SK-N-DZ (cell line): ENCODE results near the gene CERS6.

ENCODE experiments used
- DNase-seq: peaks from one replicate; pipeline ENCODE4 v3.0.0-alpha.2; 2015; ENCODE audit warnings: low spot score

The CERS6 gene

DNA sequence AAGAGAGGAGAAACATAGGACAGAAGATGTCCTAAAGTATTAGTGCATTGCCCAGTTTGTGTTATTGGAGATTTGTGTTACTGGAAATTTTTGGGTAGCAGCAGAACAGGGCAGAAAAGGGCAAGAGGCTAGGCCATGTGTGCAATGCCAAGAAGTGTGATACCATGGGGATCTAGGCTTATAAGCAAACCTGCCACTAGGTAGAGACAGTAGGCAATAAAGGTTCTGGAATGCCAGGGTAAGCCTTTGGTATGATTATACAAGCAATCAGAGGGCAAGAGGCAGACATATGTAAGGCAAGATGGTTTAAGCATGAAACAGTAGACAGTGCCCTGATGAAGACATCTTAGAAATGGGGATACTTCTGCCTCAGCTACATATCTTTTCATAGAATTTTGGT is 12.3 kb upstream of the CERS6 start:
- DNase-seq, result no peak

DNA sequence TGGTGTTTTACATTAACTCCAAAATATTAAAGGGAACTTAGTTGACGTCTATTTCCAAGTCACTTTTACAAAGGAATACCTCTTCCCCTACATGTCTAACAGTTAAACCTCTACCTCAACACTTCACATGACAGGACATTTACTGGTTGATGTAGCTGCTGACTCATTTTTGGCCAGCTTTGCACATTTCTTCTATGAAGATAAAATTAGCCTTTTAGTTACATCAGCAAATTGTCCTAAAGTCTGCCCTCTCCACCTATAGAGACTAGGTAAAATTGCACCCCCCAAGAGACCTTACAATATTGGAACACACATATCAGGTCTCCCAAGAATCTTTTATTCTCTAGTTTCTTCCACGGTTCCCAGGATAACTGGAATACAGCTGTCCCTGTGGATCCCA is 10.1 kb upstream of the CERS6 start:
- DNase-seq, result no peak

DNA sequence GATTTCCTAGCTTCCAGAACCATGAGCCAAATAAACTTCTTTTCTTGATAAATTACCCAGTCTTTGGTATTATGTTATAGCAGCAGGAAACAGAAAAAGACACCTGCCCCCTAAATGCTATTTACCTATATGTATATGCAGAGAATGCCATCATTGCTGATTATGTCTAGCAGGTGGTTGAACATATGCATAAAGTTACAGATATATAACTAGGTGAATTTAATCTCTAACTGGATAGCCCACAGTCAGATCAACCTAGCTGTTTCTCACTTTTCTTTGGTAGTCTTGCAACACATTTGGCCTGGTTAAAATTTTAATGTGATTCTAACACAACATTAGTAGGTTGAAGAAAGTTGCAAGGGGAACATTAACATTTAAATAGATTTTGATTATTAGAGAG is 7.1 kb upstream of the CERS6 start:
- DNase-seq, result no peak

- DNase-seq, result no peak
These were observed 6.7 kb upstream of the CERS6 start for GRCh38 chr2:168449419-168449818.

DNA sequence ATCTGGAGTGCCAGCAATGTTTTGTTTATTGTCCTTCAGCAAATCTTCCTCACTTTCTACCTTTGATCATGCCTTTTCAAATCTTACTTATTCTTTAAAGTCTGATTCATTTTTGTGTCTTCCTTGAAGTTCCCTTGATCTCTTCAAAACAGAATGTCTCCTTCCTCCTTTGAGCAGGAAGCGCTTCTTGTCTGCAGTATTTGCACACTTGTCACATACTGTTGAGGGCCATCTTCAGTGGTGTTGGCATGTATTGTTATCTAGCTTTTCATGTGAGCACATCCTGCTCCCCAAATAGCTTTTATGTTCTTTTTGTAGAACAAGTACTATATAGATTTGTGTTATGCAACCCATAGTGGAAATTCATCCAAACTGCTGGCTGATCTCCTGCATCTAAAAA is 5.9 kb upstream of the CERS6 start:
- no peak for DNase-seq

DNA sequence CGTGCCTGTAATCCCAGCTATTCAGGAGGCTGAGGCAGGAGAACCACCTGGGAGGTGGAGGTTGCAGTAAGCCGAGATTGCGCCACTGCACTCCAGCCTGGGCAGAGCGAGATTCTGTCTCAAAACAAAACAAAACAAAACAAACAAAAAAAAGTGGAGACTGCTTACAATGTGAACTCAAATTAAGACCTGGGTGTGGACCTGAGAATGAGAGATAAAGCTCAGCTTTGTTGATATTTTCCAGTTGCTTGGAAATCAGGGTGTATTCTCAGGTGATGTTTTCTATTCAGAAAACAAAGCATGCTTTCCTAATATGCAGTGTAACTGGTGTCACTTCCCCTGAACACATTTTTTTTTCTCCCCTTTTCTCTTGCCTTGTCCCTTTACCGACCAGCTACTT is 5.3 kb upstream of the CERS6 start:
- DNase-seq, result no peak

GRCh38 chr2:168452781-168453180 is 3.3 kb upstream of the CERS6 start:
- DNase-seq, result no peak

DNA sequence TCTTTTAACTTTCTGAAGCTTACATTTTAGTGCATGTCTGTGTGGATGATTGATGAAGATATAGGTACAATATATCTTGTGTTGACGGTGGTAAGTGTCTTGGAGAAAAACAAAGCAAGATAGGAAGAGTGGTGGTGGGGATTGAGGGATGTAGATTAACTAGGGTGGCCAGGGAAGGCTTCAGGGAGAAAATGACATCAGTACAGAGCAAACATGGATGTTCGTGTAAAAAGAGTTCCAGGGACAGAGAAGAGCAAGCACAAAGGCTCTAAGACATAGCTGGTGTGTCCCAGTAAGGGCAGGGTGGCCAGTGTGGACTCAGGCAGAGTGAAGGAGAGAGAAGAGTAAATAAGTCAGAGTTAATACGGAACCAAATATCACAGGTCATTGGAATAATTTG is 2.7 kb upstream of the CERS6 start:
- no peak for DNase-seq

GRCh38 chr2:168454737-168455644 is 1.1 kb upstream of the CERS6 start:
- no peak for DNase-seq

- DNase-seq, result peak; percentile 72
These were observed 583 bp downstream of the CERS6 start for GRCh38 chr2:168456521-168457189.

DNA sequence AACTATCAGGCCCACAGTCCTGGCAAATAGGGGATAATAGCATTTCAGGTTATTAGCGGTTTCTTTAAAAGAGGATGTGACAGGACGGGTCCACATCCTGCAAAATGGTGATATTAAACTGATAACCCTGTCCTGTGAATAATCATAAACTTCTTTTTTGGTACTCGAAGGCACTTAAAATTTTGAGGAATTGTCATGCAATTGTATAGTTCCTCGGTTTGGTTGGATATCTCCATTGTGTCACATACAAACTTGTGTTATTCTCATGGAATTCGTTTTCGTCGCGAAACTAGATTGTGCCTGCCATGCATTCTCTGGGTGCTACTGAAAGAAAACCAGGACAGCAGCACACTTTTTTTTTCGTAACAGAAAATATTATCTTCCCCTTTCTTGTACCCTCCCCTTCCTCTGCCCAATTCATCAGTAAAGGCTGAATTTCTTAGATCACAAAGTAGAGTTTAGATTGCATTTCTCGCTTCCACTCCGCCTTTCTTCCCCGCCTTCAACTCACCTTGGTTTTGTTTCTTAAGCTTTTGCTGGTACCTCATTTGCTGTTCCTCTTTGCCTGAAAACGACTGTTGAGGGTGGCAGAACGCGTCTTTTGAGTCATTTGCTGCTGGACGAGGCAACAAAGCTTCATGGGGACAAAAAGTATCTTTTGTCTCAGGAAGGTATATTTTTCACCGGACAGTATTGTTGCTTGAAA is 1.3 kb downstream of the CERS6 start:
- DNase-seq, result no peak

DNA sequence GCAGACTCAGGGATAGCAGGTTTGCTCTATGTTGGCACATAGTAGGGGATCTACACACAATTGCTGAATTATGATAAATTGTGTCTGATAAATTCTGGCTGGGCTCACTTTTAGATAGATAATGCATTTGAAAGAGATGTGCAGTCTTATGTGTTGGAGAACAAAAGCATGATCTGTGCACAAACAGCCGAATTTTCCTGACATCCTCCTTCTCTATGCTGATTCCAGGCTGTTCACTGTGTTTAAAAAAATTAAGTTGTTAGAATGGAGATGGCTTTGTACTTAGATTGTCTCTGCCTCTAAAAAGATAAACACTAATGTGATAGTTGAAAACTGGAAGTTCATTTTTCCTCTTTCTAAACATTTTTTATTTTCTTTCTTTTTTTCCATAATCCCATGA is 2.1 kb downstream of the CERS6 start:
- no peak for DNase-seq

DNA sequence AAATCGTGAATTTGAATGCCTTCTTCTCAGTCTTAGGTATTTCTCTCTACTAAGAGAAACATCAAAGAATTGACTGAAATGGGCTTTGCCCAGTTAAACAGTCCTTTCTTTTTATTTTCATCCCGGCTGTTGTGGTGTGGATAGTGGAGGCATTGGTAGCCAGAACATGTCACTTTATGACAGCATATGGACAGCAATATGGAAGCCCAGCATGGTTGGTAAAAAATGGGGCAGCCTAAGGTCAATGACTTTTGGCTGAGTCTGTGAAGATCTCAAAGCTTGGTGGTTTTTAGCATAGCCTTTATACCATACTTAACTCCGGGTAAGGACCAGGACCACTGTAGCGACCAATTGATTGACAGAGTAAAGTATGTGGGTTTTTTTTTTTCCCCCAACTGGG is 3.2 kb downstream of the CERS6 start:
- no peak for DNase-seq

DNA sequence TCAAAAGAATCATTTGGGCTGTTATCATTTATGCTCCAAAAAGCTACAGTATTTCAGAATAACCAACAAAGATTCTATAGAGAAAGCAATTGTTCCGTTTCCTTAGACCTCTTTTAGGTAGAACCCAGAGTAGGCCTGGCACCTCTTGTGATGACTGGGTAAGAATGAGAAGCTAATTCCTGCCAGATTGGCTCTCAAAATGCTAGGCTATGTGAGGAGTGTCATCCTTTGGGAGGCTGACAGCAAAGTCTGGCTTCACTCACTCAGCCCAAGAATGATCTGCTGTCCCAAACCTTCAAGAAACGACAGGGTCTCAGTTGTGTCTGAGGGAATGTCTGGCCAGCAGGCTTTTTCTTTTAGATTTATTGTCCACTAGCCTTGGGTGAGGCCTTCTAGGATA is 4.5 kb downstream of the CERS6 start:
- no peak for DNase-seq

DNA sequence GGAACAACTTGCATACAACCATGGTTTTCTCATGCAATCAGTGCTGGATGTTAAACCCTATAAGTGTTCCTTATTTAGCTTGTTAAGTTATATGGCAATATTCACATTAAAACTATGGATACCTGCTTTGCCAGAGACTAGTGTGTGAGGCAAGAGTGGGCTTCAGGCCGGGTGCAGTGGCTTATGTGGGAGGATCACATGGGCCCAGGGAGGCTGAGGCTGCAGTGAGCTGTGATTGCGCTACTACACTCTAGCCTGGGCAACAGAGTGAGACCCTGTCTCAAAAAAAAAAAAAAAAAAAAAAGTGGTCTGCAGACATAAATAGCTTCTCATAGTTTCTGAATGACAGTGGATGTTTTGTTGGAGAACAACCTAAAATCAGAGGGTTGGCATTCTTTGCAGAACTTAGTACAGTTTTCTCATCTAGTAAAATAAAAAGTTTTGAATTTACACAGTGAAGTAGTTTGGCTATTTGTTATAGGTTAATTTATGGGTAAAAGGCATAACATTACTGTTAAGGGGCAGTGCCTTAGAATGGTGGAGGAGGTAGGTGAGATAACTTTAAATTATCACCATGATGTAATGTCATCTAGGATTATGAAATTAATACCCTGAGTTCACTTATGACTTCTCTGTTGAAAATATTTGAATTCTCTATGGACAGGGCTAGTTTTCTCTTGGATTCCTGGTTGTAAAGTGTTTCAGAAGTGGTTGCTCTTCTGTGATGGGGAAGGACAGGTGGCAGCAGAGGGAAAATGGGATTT is 5.3 kb downstream of the CERS6 start:
- no peak for DNase-seq

GRCh38 chr2:168461942-168462331 is 5.9 kb downstream of the CERS6 start:
- DNase-seq, result no peak

DNA sequence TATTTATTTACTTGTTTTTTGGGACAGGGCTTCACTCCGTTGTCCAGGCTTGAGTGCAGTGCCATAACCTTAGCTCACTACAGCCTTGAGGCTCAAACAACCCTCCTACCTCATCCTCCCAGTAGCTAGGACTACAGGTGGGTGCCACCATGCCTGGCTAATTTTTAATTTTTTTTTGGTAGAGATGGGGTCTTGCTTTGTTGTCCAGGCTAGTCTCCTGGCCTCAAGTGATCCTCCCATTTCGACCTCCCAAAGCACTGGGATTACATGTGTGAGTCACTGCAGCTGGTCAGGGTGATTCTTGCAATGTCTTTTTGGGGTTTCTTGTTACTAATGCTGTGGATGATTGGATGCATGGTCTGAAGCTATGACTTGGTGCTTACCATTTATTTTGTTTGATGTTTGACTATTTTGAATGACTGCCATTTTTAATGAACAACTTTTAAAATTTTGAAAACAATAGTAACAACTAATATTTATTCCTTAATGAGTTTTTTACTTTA is 6.5 kb downstream of the CERS6 start:
- DNase-seq, result no peak

DNA sequence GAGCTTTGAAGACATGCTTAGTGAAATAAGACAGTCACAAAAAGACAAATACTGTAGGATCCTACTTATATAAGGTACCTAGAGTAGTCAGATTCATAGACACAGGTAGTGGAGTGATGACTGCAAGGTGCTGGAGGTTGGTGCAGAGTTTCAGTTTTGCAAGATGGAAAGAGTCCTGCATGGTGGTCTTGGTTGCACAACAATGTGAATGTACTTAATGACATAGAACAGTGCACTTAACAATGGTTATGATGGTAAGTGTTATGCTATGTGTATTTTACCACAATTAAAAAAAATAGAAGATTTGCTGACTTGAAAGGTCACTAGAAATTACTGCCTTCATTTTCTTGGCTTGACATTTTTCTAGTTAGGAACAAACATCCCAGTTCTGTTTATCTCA is 9.5 kb downstream of the CERS6 start:
- no peak for DNase-seq

DNA sequence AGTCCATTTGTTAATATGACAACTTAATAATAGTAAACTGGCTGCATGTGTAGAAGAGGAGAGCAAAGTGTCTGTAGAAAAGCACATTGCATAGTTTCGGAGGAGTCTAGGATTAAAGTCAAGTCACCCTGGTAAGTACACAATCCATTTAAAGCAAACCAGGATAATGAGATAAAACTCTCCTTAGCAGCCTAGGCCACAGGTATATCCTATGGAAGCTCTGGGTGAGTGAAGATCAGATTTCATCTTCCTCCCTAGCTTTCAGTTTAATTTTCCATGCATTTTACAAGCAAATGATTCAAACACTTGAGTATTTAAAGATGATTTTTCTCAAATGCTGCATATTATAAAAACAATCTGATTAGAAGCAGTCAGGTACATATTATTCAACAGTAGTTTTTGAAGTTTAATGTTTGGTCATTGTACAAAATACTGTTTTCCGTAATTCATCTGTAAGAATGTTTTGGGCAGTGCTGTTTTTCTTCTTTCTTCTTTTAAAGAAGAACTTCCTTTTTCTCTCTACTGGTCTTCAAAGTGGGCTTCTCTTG is 10.2 kb downstream of the CERS6 start:
- DNase-seq, result no peak

DNA sequence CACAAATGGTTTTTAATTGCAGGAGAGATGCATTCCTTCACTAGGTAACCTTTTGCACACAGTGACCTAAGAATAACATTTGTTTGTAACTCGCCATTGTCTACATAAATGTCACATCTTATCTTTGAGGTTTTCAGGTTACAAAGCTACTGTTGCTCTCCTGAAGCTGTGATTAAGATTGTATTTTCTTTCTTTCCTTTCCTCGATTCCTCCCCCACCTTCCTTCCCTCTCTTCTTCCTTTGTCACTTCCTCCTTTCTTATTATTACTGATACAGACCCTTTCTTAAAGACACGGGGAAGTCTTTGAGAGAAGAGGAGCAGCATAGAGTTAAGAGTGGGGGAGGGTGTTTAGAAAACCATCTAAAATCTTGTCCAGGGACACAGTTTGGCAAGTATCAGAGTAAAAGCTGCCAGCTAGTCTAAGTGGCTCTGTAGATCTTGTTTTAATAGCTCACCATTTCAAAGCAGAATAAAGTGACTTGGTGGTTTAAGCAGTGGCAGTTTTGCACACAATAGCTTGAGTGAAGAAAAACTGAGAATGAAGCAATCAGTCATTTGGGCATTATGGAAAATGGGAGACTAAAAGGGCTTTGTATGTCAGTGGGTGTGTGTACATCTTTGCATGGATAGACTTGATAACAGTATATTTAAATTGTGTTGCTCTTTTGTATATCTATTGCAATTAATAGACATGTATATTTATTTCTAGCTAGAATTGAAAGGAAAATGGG is 10.9 kb downstream of the CERS6 start:
- no peak for DNase-seq

GRCh38 chr2:168467729-168468128 is 11.7 kb downstream of the CERS6 start:
- no peak for DNase-seq
